Esophagus muscularis mucosa (tissue), 4 donors: ENCODE data around the gene S100A9. TPM values are rescaled to one million over a fixed set of nuclear protein-coding genes. Genes with fewer than 3 reads are reported as not detected.

Experiments
- DNase-seq: peaks from one replicate; pipeline ENCODE4 v3.0.0-alpha.2; 2017; ENCODE audit errors: extremely low spot score
- H3K27ac ChIP-seq, 4 donors: fragments of 200-600 bp; sonication (generic); replicated peaks in 1 of 4; 1 replicate in 3 of 4; 2 replicates in 1 of 4; pipeline ENCODE4 v1.5.1; 2016 to 2019; ENCODE audit warnings: mild to moderate bottlenecking in 1 of 4
- H3K27me3 ChIP-seq, 4 donors: fragments of 200-600 bp; sonication (generic); one replicate each; pipeline versions ENCODE4 v1.5.1 to v1.6.0; 2016 to 2019
- H3K36me3 ChIP-seq, 4 donors: fragments of 200-600 bp; sonication (generic); one replicate each; pipeline ENCODE4 v1.5.1; 2016 to 2019
- H3K4me1 ChIP-seq, 4 donors: fragments of 200-600 bp; sonication (generic); one replicate each; pipeline ENCODE4 v1.5.1; 2016 to 2019
- H3K4me3 ChIP-seq, 4 donors: fragments of 200-600 bp; sonication (generic); 1 replicate in 2 of 4; 2 replicates in 2 of 4; pipeline ENCODE4 v1.5.1; 2016 to 2019; ENCODE audit warnings: mild to moderate bottlenecking in 4 of 4, moderate library complexity in 1 of 4
- H3K9me3 ChIP-seq, 4 donors: fragments of 200-600 bp; sonication (generic); 1 replicate in 3 of 4; 2 replicates in 1 of 4; pipeline ENCODE4 v1.5.1; 2016 to 2019
- EP300 ChIP-seq: sonication (generic); formaldehyde crosslinking; IDR thresholded peaks from one replicate; pipeline ENCODE4 v1.6.1; 2017; ENCODE audit warnings: antibody characterized with exemption
- POLR2A ChIP-seq: fragments of 450-650 bp; IDR thresholded peaks from one replicate; pipeline ENCODE4 v1.6.1; 2017; ENCODE audit warnings: antibody characterized with exemption, moderate library complexity, mild to moderate bottlenecking, low read depth
- POLR2AphosphoS5 ChIP-seq, 2 donors: sonication (generic); formaldehyde crosslinking; IDR thresholded peaks; one replicate each; pipeline ENCODE4 v1.6.1; 2017; ENCODE audit warnings: antibody characterized with exemption in 2 of 2
- WGBS: methylation state at CpG from one replicate; pipeline ENCODE4 v1.1.5; 2018; 5-methylcytosine and 5-hydroxymethylcytosine counted together
- intact Hi-C: fragments of 100-400 bp; cut with DNase I; formaldehyde crosslinking; loops from one replicate; pipeline ENCODE4 v1.15.1; 2023
- total RNA-seq, 4 donors: library from RNA; depleted of rRNA; stranded (reverse); fragments of >200 nt; gene quantifications; one replicate each; pipeline versions ENCODE4 v1.1.0 to v1.2.1, GENCODE V29; 2016
- TF ChIP-seq, protein P1 (sequence below), 3 experiments: fragments of 200-600 bp in 2 of 3; fragments of 450-650 bp in 1 of 3; sonication (generic) in 2 of 3; IDR thresholded peaks; one replicate each; pipeline ENCODE4 v1.5.1; 2017 to 2019; ENCODE audit warnings: antibody characterized with exemption in 3 of 3, mild to moderate bottlenecking in 2 of 3, moderate library complexity in 1 of 3

Gene S100A9
- total RNA-seq, 4 donors from 2014 or later: 61.2 to 845 (median 119) TPM

DNA sequence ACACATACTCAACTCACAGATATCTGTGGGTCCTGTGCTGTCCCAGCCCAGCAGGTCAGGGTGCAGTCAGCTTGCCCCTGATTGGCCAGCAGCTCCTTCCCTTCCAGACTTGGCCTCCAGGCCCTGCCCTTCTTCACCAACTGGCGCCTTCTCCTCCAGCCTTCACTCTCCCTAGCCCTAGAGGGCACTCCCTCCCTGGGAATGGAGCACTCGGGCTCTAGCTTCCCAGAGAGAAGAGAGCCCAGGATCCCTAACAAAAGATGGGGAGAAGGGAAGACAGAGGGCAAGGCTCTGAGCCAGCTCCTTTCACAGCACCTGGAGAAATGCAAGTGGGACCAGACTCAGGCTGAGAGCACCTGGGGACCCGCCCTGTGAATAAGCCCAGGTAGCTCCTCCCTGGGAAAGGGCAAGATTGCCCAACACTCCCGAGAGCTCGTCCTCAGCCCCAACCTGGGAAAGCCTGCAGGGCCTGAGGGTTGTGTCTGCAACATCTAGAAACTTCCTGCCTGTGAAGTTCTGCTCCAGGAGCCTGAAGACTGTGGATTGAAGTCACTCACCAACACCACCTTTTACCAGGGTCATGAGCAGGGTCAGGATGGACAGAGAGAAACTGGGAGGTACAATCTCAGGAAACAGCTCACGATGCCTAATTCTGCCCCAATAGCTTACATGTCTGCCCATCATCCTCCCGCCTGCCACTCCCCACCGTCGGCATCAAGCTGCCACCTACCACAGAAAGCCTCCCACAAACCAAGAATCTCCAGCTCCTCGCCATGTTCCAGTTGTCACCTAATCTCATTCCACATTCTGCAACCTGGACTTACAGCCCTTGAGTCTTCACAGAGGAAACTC is 8.9 kb upstream of the S100A9 start, which contains the start of gene PGLYRP4:
Gene PGLYRP4 (minus strand): TSS at position 331 of the 852 bp plus-strand sequence. CDS start 909 bp downstream, outside the sequence.
- Histone ChIP-seq H3K36me3 (no peaks in the 10 kb centered on the region), H3K9me3 (no peaks in the 10 kb centered on the region), H3K27ac (no peak within 1 kb of the TSS), H3K27me3 (peaks cover 0 to 84% (median 4%) of the 10 kb centered on the region in 4 donors), H3K4me1 (no peaks in the 10 kb centered on the region), H3K4me3 (no peak within 1 kb of the TSS)
- intact Hi-C loops: no loop called here
- no peak for TF ChIP-seq POLR2AphosphoS5 (IDR thresholded peaks at IDR 0.05)
- no peak for TF ChIP-seq POLR2A
- 62% methylated on average over 7 of the region's 10 CpGs for WGBS
- DNase-seq: peak; percentile 88

DNA sequence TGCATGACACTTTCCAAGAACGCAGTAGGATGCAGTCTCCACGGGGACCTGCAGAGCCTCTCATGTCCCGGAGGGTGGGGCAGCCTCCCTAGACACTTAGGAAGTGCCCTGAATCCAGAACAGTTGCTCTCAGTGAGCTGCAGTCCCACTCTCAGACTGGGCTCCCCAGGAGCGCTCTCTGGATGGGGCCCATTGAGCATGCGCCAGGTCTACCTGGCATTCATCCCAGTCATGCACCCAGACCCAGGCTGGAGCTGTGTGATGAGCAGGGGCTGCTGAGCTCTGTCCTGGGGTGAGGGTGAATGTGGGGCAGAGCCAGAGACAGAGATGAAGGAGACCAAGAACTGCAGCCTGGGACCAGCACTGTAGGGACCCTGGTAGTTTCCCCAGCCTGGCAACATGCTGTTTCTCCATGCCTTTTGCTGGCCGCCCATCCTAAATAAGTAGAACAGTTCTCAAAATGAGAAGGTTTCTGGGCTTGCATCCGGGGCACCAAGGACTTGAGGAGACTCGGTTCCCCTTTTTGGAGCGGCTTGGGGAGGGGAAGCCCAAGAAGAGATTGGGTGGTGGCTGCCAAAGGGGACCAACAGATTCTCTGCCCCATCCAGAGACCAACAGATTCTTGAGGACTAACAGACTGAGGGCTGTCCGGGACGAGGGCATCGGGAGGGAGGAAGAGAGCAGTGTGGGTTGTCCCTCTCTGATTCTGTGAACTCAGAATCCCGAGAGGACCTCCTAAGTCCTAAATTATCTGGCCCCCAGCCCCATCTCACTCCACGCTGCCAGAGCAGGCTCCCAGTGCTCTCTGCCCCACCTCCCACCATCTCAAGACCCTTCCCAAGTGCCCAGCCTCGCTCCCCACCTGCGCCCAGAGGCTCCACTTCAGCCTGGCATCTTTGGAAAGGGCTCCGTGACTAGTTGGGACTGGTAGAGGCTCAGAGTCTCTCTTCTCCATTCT is 8.0 kb upstream of the S100A9 start:
- TF ChIP-seq, protein P1, sequence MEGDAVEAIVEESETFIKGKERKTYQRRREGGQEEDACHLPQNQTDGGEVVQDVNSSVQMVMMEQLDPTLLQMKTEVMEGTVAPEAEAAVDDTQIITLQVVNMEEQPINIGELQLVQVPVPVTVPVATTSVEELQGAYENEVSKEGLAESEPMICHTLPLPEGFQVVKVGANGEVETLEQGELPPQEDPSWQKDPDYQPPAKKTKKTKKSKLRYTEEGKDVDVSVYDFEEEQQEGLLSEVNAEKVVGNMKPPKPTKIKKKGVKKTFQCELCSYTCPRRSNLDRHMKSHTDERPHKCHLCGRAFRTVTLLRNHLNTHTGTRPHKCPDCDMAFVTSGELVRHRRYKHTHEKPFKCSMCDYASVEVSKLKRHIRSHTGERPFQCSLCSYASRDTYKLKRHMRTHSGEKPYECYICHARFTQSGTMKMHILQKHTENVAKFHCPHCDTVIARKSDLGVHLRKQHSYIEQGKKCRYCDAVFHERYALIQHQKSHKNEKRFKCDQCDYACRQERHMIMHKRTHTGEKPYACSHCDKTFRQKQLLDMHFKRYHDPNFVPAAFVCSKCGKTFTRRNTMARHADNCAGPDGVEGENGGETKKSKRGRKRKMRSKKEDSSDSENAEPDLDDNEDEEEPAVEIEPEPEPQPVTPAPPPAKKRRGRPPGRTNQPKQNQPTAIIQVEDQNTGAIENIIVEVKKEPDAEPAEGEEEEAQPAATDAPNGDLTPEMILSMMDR (IDR thresholded peaks at IDR 0.05): no peak
- no peak for TF ChIP-seq POLR2AphosphoS5 (IDR thresholded peaks at IDR 0.05)
- no peak for TF ChIP-seq POLR2A
- TF ChIP-seq EP300: no peak
- DNase-seq: peak; percentile 87
- no peaks in the 10 kb centered on the region for H3K36me3 ChIP-seq
- intact Hi-C loops: no loop called here
- 58% methylated on average over 17 of the region's 17 CpGs for WGBS
- H3K4me1 ChIP-seq: no peaks in the 10 kb centered on the region
- H3K27me3 ChIP-seq: peaks cover 0 to 79% (median 4%) of the 10 kb centered on the region in 4 donors
- no peak overlapping the region for H3K27ac ChIP-seq
- H3K9me3 ChIP-seq: no peaks in the 10 kb centered on the region
- H3K4me3 ChIP-seq: no peak overlapping the region

DNA sequence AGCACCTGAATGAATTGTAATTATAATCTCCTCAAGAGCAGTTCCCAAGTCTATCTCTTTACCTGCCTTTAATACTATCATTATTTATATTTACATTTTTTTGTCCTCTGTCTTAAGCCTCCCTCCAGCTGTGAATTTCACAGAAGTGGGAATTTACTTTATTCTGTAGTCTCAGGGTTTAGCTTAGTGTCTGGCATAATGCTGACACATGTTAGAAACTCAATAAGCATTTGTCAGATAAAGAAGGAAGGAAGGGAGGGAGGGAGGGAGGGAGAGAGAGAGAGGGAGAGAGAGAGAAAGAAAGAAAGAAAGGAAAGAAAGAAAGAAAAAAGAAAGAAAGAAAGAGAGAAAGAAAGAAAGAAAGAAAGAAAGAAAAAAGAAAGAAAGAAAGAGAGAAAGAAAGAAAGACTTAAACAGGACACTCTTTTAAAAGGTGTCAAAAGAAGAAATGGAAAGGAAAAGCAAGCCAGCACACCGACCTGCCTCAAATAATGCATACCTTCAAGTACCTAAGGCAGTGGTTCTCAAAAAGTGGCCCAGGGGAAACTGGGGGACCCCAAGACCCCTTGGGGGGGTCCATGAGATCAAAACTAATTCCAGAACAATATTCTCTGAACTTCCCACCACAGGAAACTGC is 7.2 kb upstream of the S100A9 start:
- H3K9me3 ChIP-seq: no peaks in the 10 kb centered on the region
- 11% methylated on average over 1 of the region's 1 CpG for WGBS
- peak; percentile 45 for DNase-seq
- no peaks in the 10 kb centered on the region for H3K4me1 ChIP-seq
- TF ChIP-seq EP300: no peak
- no peak for TF ChIP-seq POLR2A
- TF ChIP-seq, protein P1 (IDR thresholded peaks at IDR 0.05): no peak
- no peak for TF ChIP-seq POLR2AphosphoS5 (IDR thresholded peaks at IDR 0.05)
- H3K36me3 ChIP-seq: no peaks in the 10 kb centered on the region
- H3K27me3 ChIP-seq: peaks cover 0 to 75% (median 4%) of the 10 kb centered on the region in 4 donors
- H3K27ac ChIP-seq: no peak overlapping the region
- H3K4me3 ChIP-seq: no peak overlapping the region
- intact Hi-C loops: no loop called here

DNA sequence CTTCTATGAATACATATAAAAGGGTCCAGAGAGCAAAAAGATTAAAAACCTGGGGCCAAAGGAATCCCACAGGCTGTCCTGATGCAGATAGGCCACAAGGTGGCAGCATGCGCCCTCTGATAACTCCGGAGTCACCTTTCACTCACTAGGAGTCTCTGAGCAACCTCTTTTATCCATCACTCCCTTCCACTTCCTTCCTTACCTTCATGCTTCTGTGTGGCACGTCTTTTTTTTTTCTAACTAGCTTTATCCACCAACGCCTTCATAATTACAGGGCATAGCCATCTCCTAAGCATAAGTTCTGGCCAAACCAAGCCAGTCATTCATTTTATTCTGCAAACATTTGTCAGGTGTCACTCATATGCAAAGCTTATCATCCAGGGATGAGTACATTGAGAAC is 5.1 kb upstream of the S100A9 start:
- 2% methylated on average over 4 of the region's 4 CpGs for WGBS
- Histone ChIP-seq H3K36me3 (no peaks in the 10 kb centered on the region), H3K27ac (no peak overlapping the region), H3K27me3 (peaks cover 0 to 57% (median 4%) of the 10 kb centered on the region in 4 donors), H3K4me1 (no peaks in the 10 kb centered on the region), H3K9me3 (no peaks in the 10 kb centered on the region), H3K4me3 (no peak overlapping the region)
- intact Hi-C loops: loop anchor here (2.0 kb wide), 1 partner anchor 142 kb away; no protein-coding TSS in a partner anchor
- TF ChIP-seq POLR2A: no peak
- TF ChIP-seq, protein P1 (IDR thresholded peaks at IDR 0.05): peak; percentile 85 to 90 (median 89)
- TF ChIP-seq POLR2AphosphoS5 (IDR thresholded peaks at IDR 0.05): peak in 1 of 2 donors; percentile 12
- peak; percentile 91 for DNase-seq
